Epithelial cell of proximal tubule (primary cell): Measurements from ENCODE around the gene ETNK1. TPM values are rescaled to one million over a fixed set of nuclear protein-coding genes. Genes with fewer than 3 reads are reported as not detected.

ENCODE experiments used
- DNase-seq: peaks from one replicate; pipeline ENCODE4 v3.0.0-alpha.2; 2011; ENCODE audit warnings: low read depth
- H3K4me3 ChIP-seq: 2 replicates; pipeline ENCODE4 v1.5.1; 2011; ENCODE audit warnings: low read depth, mild to moderate bottlenecking, low read length
- CTCF ChIP-seq: conservative IDR thresholded peaks from 2 replicates; pipeline ENCODE4 v1.5.1; 2012; ENCODE audit warnings: low read depth, mild to moderate bottlenecking, low read length
- total RNA-seq: library from RNA; depleted of rRNA; stranded (reverse); fragments of >200 nt; gene quantifications from 2 replicates; pipeline ENCODE4 v1.2.3, GENCODE V29; 2015

The ETNK1 gene
- total RNA-seq, 1 donor from 2014 or later: 24.4 TPM

- no peak for TF ChIP-seq CTCF
- H3K4me3 ChIP-seq: no peak overlapping the region
- DNase-seq: no peak
Observed at GRCh38 chr12:22733756-22734155, 108.8 kb downstream of the ETNK1 start.

- DNase-seq: no peak
- no peak overlapping the region for H3K4me3 ChIP-seq
- no peak for TF ChIP-seq CTCF
Observed at GRCh38 chr12:22738945-22739344, 114.0 kb downstream of the ETNK1 start.

Other genes starting within 250 kb of the ETNK1 start
- 14.5 and 15.6 TPM in 2 replicates for gene C2CD5, start 80.6 kb upstream of the ETNK1 start, total RNA-seq